Stimulated activated CD8-positive, alpha-beta memory T cell treated with anti-CD3 and anti-CD28 coated beads, Interleukin-15, amount 100 ng/mL, for 24 hours (primary cell): ENCODE measurements around the gene ARSG.

ENCODE experiments used
- DNase-seq: peaks from one replicate; pipeline ENCODE4 v3.0.0-alpha.2; 2020; ENCODE audit warnings: low read depth

ARSG gene

DNA sequence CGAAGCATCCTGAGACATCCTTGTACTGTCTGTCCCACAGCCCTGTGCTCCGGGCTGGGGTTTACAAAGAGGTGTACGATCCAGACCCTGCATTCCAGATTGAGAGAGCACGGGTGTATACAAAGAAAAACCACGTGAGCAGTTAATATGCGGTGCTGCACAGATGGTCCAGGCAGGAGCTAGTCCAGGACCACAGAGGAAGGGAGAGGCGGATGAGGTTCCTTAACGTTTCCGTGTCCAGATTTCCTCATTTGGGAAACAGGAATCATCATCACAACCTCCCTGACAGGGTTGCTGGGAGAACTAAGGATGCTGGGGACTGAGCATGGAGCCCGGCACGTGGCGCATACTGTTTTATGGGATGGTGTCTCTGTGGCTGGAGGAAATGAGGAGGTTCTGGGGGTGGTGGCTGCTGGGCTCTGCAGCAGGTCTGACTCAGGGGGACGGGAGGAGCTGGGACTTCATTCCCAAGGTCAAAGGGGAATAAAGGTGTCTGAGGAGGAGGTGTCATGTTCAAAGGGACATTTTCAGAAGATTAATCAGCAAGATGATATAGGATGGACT is 139.8 kb downstream of the ARSG start:
- no peak for DNase-seq

DNA sequence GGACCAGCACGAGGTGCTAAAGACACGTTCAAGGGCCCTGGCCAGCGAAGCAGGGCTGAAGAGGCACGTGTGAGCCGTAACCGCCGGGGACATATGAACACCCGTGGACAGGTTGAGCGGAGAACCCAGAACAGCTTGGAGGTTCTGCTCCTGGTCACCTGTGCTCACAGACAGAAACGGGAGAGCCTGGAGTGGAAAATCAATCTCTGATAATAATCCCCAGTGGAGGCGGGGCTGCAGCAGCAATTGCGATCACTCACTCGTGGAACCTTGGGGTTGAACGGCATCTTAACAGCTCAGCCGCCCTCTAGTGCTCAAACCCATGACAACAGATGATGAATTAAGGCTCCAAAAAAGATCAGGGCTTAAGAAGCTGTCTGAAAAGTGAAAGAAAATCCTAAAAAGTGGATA is 140.4 kb downstream of the ARSG start:
- no peak for DNase-seq

DNA sequence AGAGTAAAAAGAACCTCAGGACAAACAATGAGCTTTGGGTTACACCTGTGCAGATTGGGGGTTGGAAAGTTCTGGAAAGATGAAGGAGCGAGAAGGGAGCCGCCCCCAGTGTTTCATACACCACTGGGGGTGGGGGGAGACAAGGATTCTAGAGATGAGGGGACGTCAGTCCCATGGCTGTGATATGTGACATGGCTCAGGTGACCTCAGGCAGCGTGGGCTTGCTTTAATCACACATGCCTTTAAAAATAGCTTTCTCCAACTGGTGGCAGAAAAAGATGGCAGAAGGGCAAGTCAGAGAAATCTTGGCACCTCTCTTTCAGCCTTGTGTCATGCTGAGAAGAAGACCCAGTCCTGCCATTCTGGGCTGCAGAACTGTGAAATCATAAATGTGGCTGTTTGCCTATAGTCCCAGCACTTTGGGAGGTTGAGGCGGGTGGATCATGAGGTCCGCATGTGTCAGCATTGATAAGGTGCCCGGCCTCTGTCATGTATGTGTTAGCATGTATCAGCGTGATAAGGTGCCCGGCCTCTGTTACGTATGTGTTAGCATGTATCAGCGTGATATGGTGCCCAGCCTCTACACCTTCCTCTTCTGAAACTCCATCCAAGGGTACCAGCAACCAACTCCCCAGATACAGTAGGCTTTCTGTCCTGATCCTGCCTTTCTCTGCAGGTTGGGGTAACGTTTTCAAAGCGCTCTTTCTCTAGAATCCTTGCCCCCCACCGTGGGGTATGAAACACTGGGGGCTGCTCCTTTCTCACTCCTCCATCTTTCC is 141.0 kb downstream of the ARSG start:
- DNase-seq, result no peak

DNA sequence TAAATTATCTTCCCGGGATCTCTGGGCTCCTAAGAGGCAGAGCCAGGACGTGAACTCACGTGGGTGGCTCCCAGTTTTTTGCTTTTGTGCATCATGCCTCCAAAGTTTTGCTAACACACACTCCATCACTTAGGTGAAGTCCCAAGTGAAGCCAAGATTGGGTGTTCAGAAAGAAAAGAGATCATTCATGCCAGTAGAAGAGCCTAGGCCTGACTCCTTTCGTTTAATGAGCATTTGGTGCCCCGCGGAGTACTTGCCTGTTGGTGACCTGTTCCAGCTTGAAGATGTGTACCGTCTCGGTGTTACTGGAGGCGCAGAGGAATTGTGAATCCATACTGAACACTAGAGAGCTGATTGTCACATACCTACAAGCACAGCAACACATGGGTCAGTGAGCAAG is 141.9 kb downstream of the ARSG start:
- DNase-seq, result no peak

DNA sequence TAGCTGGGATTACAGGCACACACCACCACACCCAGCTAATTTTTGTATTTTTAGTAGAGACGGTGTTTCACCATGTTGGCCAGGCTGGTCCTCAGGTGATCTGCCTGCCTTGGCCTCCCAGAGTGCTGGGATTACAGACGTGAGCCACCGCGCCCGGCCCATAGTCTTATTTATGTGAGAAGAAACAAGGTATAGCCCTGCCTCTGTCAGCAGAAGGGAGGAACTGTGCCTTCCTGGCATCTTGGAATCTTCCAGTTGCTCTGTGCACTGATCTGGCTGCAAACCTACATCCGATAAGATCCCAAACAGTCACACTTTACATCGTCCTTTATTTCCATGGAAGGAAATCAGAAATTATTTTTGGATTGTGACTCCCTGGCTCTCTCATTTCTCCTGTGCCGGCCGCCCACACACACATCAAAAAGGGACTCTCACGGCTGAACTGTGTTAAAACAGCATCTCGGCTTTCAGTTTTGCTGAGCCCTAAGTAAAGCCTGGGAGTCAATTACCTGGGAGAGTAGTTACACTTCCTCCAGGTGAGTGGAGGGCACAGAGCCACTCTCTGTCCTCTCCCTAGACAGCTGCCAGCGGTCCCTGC is 142.7 kb downstream of the ARSG start:
- DNase-seq, result no peak

DNA sequence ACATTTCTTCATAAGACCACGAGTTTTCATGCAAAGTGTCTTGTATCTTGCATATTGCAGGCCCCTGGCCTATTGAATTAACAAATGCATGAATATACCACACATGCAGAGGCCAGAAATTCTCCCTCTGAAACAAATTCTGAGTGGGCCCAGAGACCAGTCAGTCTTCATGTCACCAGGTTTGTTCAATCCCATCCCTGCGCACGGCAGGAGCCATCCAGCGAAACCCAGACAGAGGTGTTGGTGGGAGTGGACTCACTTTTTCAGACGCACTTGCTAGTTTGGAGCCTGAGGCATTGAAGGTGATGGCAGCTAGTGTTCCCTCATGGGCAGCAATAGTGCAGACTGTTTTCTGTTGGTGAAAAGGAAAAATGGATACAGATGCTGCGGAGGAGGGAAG is 144.1 kb downstream of the ARSG start:
- no peak for DNase-seq

DNA sequence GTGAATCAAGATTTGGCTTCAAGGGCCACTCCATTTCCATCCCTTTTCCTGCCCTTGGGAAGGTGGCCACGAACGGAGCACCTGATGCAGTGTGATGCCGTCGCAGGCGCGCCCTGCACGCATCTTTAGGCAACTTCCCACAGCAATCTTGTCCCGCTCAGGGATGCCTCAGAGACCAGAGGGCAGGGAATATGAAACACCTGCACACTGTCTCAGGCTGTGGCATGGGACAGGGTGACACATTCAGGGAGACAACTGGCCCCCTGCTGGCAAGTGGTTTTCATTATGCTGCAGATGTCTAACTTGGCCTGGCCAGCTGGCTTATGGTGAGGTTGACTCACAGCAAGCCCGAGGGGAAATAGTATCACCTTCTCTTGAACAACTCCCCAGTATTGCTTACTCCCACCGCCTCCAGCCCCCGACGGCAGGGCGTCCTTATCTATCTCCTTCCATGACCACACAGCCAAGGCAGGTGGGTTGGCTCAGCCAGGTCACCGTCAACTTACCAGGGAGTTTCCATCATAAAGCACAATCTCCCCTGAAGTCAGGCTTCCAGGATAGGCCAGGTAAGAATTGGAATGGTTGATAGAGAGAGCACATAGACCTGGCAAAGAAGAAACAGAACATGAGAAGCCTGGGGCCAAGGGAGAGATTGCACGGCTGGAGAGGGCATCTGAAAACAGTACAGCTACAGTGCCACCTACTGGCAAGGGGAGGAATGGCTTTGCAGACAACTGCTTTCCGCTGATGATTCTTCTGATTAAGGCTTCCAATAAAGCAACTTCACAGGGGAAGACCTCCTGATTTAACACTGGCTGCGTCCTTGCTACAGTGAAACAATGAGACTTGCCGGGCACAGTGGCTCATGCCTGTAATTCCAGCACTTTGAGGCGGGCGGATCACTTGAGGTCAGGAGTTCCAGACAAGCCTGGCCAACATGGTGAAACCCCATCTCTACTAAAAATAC is 144.9 kb downstream of the ARSG start:
- DNase-seq, result peak; percentile 39

DNA sequence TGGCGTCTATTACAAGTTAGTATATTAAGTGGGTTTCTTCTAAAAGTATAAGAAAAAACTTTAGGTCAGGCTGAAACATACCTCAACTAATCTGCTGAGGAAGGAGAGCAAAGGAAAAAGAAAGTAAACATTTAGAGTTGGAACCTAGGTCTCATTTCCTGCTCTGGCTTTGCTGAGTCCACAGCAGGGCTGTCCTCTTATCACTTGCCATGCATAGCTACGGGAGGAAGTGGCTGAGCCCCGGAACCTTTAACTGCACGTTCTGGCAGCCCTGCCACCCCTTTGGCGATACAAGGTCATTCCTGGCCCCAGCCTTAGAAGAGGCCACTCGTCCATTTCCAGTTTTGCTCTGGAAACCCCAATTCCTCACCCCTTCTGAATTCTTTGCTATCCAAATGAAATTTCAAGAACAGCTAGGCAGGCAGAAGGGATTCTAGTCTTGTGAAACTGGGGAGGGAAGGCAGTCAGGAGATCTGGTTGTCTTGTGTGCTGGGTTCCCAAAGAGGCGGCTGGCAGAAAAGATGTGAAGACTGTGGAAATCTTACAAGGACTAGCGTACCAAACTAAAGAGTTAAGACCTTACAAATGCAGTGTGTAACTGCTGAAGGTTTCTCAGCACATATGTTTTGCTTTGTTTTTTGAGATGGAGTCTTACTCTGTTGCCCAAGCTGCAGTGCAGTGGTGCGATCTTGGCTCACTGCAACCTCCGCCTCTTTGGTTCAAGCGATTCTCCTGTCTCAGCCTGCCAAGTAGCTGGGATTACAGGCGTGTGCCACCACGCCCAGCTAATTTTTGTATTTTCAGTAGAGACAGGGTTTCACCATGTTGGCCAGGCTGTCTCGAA is 146.9 kb downstream of the ARSG start:
- no peak for DNase-seq

DNA sequence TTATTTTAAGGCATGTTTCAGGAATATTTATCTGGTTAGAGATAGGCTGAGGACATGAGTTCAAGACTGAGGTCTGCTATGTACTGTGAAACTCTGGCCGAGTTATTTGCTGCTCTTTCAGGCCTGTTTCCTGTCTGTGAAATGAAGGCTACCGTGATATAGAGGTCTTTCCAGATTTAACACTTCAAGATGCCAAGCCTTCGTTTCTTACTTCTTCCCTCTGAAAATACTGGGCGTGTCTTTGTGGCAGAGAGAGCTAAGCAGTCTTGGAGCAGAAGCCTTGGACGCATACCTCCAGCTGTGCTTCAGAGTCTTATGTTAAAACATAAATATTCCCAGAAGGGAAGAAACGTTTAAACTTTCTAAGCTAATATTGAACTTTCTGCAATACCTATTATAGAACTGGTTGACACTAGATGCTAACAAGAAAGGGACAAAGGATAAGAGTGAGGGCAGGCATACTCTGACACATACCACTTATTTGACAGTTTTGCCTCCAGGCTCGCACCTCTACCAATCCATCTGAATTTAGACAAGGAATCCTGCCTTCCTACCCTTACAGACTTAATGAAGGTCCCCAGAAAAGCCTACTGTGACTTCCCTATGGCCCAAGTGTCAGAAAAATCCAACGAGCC is 148.5 kb downstream of the ARSG start:
- no peak for DNase-seq

DNA sequence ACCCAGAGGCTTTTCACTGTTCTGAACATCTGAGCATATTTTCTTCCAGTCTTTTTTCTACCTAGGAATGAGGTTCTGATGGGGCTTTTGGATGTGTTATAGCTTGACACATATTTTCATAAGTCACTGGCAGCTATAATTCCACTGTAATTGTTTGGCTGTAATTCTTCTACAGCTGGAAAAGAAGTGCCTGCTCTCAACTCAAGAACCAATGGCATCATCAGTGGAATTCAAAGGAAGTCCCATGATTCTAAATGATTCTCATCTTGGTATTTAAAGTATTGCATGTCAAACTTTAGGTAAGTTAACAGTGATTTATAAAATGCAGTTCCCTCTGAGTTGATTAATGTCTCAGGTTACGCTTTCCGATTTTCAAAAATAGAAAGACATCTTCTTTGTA is 149.2 kb downstream of the ARSG start:
- no peak for DNase-seq

DNA sequence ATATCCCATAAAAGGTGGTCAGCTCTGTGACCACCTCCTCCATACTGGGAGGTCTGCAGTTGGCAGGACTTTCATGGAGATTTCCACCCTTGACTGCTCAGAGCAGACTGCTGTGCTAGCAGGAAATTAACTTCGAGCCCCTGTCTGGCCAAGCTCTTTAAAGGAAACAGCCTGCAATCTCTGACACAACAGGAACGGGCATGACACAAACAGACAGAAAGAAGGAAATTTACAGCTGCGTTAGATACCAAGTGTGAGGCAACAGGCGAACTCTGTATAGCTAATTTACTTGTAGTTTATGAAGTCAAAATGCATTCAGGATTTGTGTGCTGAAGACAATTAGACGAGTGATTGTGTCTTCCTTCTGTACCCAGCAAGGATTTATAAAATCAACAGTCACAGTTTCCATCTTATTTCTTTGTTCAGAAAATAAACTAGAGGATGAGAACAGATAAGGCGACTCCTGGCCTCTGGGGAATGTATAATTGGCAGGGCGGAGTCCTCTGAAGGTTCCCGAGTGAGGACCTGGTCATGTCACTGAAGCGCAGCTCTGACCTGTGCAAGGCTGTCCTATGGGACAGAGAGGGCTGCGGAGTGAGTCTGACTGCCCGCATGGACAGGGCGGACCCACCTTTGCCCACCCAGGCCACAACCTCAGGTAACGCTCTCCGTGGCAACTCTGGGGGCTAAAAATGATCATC is 149.9 kb downstream of the ARSG start:
- DNase-seq, result no peak

DNA sequence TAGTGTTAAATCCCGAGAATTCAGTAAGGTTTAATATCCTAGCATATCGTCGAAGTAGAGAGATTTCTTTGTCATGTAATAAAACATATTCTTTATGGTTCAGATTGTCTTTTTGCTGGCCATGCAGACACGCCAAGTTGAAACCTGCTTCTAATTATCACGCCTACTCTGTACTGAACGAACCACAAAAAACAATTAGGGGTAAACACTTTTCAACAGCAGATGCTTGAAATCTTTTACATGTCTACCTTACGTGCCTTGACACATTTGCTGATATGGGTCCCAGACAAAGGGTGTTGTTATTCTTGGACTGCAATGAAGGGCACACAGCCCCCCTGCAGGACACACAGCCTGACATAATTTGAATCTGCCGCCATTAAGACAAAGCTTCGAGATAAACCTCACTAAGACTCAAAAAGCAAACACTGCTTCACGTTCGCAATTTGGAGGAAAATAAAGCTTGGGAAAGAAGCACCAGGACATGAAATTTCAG is 152.7 kb downstream of the ARSG start:
- no peak for DNase-seq

DNA sequence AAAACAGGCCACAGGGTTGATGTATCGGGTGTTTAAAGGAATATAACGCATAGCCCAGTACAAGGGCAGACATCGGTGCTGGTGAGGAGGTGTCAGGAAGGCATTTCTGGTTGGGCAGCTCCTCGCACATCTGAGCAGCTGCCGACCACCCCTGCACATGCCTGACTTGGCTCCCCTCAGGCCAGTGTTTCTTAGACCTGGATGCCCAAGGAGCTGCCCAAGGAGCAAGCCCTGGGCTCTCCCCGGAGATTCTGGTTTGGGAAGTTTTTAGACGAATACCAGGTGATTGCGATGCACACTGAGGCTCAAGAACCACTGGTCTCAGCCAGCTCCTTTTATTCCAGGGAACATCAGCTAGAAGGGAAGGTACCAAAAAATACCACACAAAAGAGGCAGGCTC is 154.4 kb downstream of the ARSG start:
- DNase-seq, result no peak

DNA sequence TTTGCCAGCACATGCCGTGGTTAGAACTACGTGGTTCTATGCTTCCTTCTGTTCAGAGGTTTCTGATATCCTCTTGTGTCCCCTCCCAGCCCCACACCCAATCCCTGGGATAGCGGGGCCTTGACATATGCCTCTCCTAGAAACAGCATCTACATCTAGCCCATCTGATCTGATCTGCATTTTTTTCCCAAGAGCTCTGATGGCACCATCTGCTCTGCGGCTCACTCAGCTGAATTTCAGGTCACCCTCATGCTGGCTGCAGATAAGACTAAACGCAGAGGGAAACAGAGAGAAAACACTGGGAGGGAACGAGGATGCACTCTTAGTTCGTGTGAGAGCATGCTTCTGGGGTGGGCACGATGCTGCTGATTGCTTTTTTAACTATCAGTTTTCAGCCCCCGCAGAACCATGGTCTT is 155.3 kb downstream of the ARSG start:
- DNase-seq, result no peak

DNA sequence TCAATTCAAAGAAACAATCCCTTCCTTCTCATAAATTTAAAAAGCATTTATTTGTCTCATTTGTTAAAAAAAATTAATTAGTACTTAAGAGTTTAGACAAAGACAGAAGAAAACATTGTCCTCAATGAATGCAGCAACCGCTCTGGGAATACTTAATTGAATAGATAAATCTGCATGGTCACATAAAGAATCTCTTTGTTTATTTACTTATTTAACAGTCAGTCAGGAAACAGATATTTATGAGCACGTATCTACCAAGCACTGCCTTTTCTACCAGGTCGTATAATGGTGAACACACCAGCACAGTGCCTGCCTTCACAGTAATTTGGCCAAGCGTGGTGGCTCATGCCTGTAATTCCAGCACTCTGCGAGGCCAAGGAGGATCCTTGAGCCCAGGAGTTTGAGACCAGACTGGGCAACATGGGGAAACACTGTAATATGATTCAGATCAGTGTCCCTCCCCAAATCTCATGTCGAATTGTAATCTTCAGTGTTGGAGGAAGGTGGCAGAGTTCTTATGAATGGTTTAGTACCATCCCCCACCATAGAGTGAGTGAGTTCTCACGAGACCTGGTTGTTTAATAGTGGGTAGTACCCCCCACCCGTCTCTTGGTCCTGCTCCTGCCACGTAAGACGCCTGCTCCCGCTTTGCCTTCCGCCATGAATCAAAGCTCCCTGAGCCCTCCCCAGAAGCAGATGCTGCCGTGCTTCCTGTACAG is 157.9 kb downstream of the ARSG start:
- no peak for DNase-seq

DNA sequence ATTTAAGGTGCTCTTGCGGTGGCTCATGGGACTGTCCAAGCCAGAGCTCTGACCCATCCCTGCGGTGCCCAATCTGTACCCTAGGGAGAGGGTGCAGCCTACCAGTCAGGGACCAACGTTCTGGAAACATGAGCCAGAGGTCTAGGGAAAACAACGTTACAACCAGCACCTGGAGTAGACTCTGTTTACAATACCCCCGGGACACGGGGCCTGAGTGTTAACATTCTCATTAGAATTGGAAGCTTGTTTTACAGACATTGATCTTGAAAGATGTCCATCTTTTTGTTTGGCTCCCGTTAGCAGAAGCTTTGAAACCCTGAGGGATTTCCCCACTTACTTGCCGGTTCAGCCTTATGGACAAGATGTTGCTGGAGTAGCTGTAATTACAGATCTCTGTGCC is 159.1 kb downstream of the ARSG start:
- no peak for DNase-seq

DNA sequence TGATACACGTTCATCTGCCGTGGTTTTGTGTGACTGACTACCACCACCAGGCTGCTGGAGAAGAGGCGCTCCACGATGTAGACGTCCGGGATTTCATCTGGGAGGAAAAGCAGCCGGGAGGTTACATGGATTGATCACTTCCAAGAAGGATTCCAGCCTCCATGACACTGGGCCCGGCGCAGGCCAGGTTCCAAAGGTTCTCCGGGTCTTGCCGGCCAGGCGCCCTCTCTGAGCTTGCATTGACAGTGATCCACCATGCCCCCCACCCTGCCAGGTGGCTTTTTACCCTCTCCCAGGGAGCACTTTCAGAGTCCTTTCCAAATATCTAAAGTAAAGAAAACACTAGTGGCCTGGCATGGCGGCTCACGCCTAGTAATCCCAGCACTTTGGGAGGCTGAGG is 159.5 kb downstream of the ARSG start:
- no peak for DNase-seq

DNA sequence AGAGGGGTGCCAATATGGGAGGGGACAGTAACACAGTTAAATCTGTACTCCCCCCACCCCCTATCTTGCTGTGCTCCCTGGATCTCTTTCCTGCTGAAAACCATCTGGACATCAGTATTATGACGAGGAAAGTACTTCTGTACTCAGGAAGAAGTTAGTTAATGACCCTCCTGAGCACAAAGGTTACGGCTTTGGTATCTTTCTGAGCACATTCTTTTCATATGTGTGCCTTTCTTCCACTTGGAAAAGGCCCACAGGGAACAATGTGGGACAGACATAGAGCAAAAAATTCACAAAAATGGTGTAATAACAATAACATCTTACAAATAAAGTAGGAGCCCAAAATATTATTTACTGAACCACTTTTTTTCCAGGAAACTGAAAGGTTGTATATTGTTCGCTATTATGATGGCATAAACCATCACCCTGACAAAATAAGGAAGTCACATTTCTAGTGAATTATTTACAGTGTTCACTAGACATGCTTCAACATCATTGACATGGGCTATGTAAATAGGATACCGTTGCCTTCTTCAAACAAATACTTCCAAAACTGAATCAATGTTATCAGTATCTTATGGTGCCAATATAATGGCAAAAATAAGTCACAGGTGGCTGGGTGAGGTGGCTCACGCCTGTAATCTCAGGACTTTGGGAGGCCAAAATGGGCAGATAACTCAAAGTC is 160.5 kb downstream of the ARSG start:
- DNase-seq, result no peak

DNA sequence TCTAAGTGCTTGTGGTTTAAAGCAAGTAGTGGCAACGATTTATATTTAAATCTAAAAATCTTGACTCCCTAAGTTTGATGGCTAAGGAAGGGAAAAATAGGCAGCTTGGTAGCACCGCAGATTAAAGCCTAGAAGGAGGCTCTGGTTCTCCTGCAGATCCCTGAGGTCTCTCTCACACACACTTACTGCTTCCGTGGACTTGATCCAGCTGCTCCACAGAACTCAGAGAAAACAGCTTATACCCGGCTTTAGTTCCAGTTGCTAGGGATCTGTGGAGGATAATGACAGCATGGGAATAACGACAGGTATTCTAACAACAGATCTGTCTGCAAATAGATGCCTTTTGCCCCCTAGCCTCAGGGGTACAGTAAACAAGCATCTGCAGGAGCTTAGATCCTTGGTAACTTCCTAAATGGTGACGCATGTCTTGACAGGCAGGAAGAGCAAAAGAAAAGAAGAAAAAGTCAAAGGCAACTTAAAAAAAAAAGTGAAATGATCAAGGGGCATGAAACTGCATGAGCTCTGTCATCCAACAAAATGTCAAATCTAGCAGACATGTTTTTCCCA is 161.5 kb downstream of the ARSG start:
- no peak for DNase-seq
